Neural progenitor cell (in vitro differentiated cells): Measurements from ENCODE around the gene NEGR1. TPM values are rescaled to one million over a fixed set of nuclear protein-coding genes. Genes with fewer than 3 reads are reported as not detected.

ENCODE experiments used
- DNase-seq: peaks from one replicate; pipeline ENCODE4 v3.0.0-alpha.2; 2016; ENCODE audit warnings: low spot score
- H2AFZ ChIP-seq: fragments of 200-600 bp; sonication (generic); replicated peaks from 2 replicates; pipeline ENCODE4 v1.6.1; 2016; ENCODE audit warnings: antibody characterized with exemption
- H3F3A ChIP-seq: fragments of 200-600 bp; sonication (generic); 2 replicates; pipeline ENCODE4 v1.6.1; 2016; ENCODE audit warnings: antibody characterized with exemption, low read depth
- H3K27ac ChIP-seq: fragments of 200-600 bp; sonication (generic); 2 replicates; pipeline ENCODE4 v1.5.1; 2016; ENCODE audit warnings: mild to moderate bottlenecking
- H3K27me3 ChIP-seq: fragments of 200-600 bp; sonication (generic); 2 replicates; pipeline ENCODE4 v1.6.1; 2016; ENCODE audit warnings: mild to moderate bottlenecking, moderate library complexity
- H3K36me3 ChIP-seq: fragments of 200-600 bp; sonication (generic); 2 replicates; pipeline ENCODE4 v1.5.1; 2016
- H3K4me1 ChIP-seq: fragments of 200-600 bp; sonication (generic); 2 replicates; pipeline ENCODE4 v1.6.1; 2016; ENCODE audit warnings: mixed run types
- H3K4me2 ChIP-seq: fragments of 200-600 bp; sonication (generic); 2 replicates; pipeline ENCODE4 v1.6.1; 2016
- H3K4me3 ChIP-seq: fragments of 200-600 bp; sonication (generic); 2 replicates; pipeline ENCODE4 v1.5.1; 2016
- H3K79me2 ChIP-seq: fragments of 200-600 bp; sonication (generic); 2 replicates; pipeline ENCODE4 v1.6.1; 2016; ENCODE audit warnings: low read depth
- H3K9ac ChIP-seq: fragments of 200-600 bp; sonication (generic); 2 replicates; pipeline ENCODE4 v1.6.1; 2016
- H3K9me3 ChIP-seq: fragments of 200-600 bp; sonication (generic); 2 replicates; pipeline ENCODE4 v1.5.1; 2016; ENCODE audit warnings: low read depth
- H4K20me1 ChIP-seq: fragments of 200-600 bp; sonication (generic); 2 replicates; pipeline ENCODE4 v1.6.1; 2016; ENCODE audit warnings: low read depth
- H3K27ac Mint-ChIP-seq: 3 replicates; pipeline ENCODE4 v1.8.0; 2021; ENCODE audit warnings: mixed read lengths
- H3K27me3 Mint-ChIP-seq: 2 replicates; pipeline ENCODE4 v1.8.0; 2022; ENCODE audit warnings: low read depth, mild to moderate bottlenecking, inconsistent platforms, moderate library complexity, mixed read lengths; ENCODE audit not compliant: insufficient read depth
- H3K36me3 Mint-ChIP-seq: 3 replicates; pipeline ENCODE4 v1.8.0; 2021; ENCODE audit warnings: mixed read lengths
- H3K4me1 Mint-ChIP-seq: 3 replicates; pipeline ENCODE4 v1.8.0; 2021; ENCODE audit warnings: mixed read lengths
- H3K4me3 Mint-ChIP-seq: 3 replicates; pipeline ENCODE4 v1.8.0; 2021; ENCODE audit warnings: mild to moderate bottlenecking, moderate library complexity, mixed read lengths
- H3K9me3 Mint-ChIP-seq: 3 replicates; pipeline ENCODE4 v1.8.0; 2020; ENCODE audit warnings: mixed read lengths
- CTCF ChIP-seq: fragments of 200-600 bp; sonication (generic); IDR thresholded peaks from 2 replicates; pipeline ENCODE4 v1.5.1; 2017; ENCODE audit warnings: antibody characterized with exemption, mild to moderate bottlenecking
- EZH2 ChIP-seq: fragments of 200-600 bp; sonication (generic); IDR thresholded peaks from 2 replicates; pipeline ENCODE4 v1.6.1; 2017; ENCODE audit warnings: antibody characterized with exemption, mild to moderate bottlenecking, moderate library complexity
- EZH2phosphoT487 ChIP-seq: fragments of 200-600 bp; sonication (generic); IDR thresholded peaks from 2 replicates; pipeline ENCODE4 v1.6.1; 2017; ENCODE audit warnings: antibody characterized with exemption
- total RNA-seq: library from RNA; depleted of rRNA; stranded (reverse); fragments of >200 nt; gene quantifications from 2 replicates; pipeline ENCODE4 v1.2.3, GENCODE V29; 2015; ENCODE audit warnings: low replicate concordance

Gene NEGR1
- total RNA-seq, 1 donor from 2014 or later, result 0.62 TPM

DNA sequence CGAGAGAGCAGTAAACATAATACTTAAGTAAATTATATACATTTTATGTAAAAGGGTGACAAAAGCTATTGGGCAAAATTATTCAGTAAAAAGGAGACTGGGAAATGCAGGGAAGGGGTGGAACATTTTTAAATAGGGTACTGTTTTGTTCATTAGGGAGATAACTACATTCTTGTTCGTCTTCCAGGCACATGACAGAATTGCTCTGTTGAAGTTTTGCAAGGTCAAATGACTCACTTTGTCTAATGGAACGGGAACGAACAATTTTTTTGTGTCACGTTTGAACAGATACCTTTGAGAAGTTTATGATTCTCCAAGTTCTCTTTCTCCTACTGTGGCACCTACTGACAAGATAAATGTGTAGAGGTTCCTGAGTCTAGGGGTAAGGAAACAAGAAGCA, 819.2 kb downstream of the NEGR1 start:
- no peak overlapping the region for H2AFZ ChIP-seq
- TF ChIP-seq EZH2phosphoT487 (no peak), EZH2 (no peak), CTCF (no peak)
- no peak overlapping the region for H3K4me2 ChIP-seq
- H4K20me1 ChIP-seq, result no peaks in the 10 kb centered on the region
- H3K36me3 ChIP-seq, result no peaks in the 10 kb centered on the region
- no peaks in the 10 kb centered on the region for H3F3A ChIP-seq
- H3K79me2 ChIP-seq, result no peaks in the 10 kb centered on the region
- no peak overlapping the region for H3K4me3 Mint-ChIP-seq
- no peak overlapping the region for H3K27ac ChIP-seq
- no peaks in the 10 kb centered on the region for H3K4me1 Mint-ChIP-seq
- no peaks in the 10 kb centered on the region for H3K27me3 Mint-ChIP-seq
- H3K9ac ChIP-seq, result no peak overlapping the region
- no peak overlapping the region for H3K4me3 ChIP-seq
- H3K9me3 Mint-ChIP-seq, result no peaks in the 10 kb centered on the region
- H3K4me1 ChIP-seq, result peaks cover 5% of the 10 kb centered on the region
- H3K27ac Mint-ChIP-seq, result no peak overlapping the region
- H3K36me3 Mint-ChIP-seq, result no peaks in the 10 kb centered on the region
- no peaks in the 10 kb centered on the region for H3K9me3 ChIP-seq
- no peak for DNase-seq
- H3K27me3 ChIP-seq, result no peaks in the 10 kb centered on the region

GRCh38 chr1:71462247-71462646, 820.1 kb downstream of the NEGR1 start:
- no peaks in the 10 kb centered on the region for H3K9me3 ChIP-seq
- TF ChIP-seq EZH2phosphoT487, result no peak
- no peak for TF ChIP-seq EZH2
- TF ChIP-seq CTCF, result no peak
- H3K27me3 ChIP-seq, result no peaks in the 10 kb centered on the region
- H3K4me2 ChIP-seq, result no peak overlapping the region
- Mint-ChIP-seq H3K4me3 (no peak overlapping the region), H3K9me3 (no peaks in the 10 kb centered on the region), H3K27ac (no peak overlapping the region), H3K27me3 (no peaks in the 10 kb centered on the region), H3K4me1 (no peaks in the 10 kb centered on the region), H3K36me3 (no peaks in the 10 kb centered on the region)
- no peak overlapping the region for H3K4me3 ChIP-seq
- H3K9ac ChIP-seq, result no peak overlapping the region
- H2AFZ ChIP-seq, result no peak overlapping the region
- no peak overlapping the region for H3K27ac ChIP-seq
- H3F3A ChIP-seq, result no peaks in the 10 kb centered on the region
- peak; percentile 2 for DNase-seq
- no peaks in the 10 kb centered on the region for H3K36me3 ChIP-seq
- H3K4me1 ChIP-seq, result peaks cover 5% of the 10 kb centered on the region
- no peaks in the 10 kb centered on the region for H3K79me2 ChIP-seq
- no peaks in the 10 kb centered on the region for H4K20me1 ChIP-seq

- H3K27me3 ChIP-seq, result no peaks in the 10 kb centered on the region
- H3F3A ChIP-seq, result no peaks in the 10 kb centered on the region
- no peaks in the 10 kb centered on the region for H3K79me2 ChIP-seq
- no peak overlapping the region for H3K9ac ChIP-seq
- no peaks in the 10 kb centered on the region for H3K36me3 ChIP-seq
- no peak overlapping the region for H2AFZ ChIP-seq
- Mint-ChIP-seq H3K27me3 (no peaks in the 10 kb centered on the region), H3K36me3 (no peaks in the 10 kb centered on the region), H3K4me1 (no peaks in the 10 kb centered on the region), H3K27ac (no peak overlapping the region), H3K4me3 (no peak overlapping the region), H3K9me3 (no peaks in the 10 kb centered on the region)
- no peak for TF ChIP-seq EZH2
- no peak for TF ChIP-seq CTCF
- no peak for TF ChIP-seq EZH2phosphoT487
- peaks cover 5% of the 10 kb centered on the region for H3K4me1 ChIP-seq
- H3K4me3 ChIP-seq, result no peak overlapping the region
- H3K27ac ChIP-seq, result no peak overlapping the region
- DNase-seq, result no peak
- H3K9me3 ChIP-seq, result no peaks in the 10 kb centered on the region
- no peaks in the 10 kb centered on the region for H4K20me1 ChIP-seq
- no peak overlapping the region for H3K4me2 ChIP-seq
These were observed 820.9 kb downstream of the NEGR1 start for GRCh38 chr1:71461416-71461815.

GRCh38 chr1:71448444-71448843, 833.9 kb downstream of the NEGR1 start:
- Histone ChIP-seq H3K4me3 (no peak overlapping the region), H3K4me1 (no peaks in the 10 kb centered on the region), H3K27ac (no peak overlapping the region), H3K9me3 (no peaks in the 10 kb centered on the region), H4K20me1 (no peaks in the 10 kb centered on the region), H2AFZ (no peak overlapping the region), H3K4me2 (no peak overlapping the region), H3F3A (no peaks in the 10 kb centered on the region), H3K27me3 (no peaks in the 10 kb centered on the region), H3K9ac (no peak overlapping the region), H3K79me2 (no peaks in the 10 kb centered on the region), H3K36me3 (no peaks in the 10 kb centered on the region)
- no peak overlapping the region for H3K4me3 Mint-ChIP-seq
- H3K27me3 Mint-ChIP-seq, result peaks cover 2% of the 10 kb centered on the region
- H3K27ac Mint-ChIP-seq, result no peak overlapping the region
- TF ChIP-seq EZH2 (no peak), CTCF (no peak), EZH2phosphoT487 (no peak)
- no peak for DNase-seq
- H3K4me1 Mint-ChIP-seq, result no peaks in the 10 kb centered on the region
- H3K9me3 Mint-ChIP-seq, result no peaks in the 10 kb centered on the region
- no peaks in the 10 kb centered on the region for H3K36me3 Mint-ChIP-seq
